ENCODE results near the gene CYBRD1.
"Not testable (repeated sequence)": the region's sequence is repeated elsewhere in the genome, so short reads cannot be mapped to it uniquely, and the experiment has no call there.

CYBRD1 gene, protein sequence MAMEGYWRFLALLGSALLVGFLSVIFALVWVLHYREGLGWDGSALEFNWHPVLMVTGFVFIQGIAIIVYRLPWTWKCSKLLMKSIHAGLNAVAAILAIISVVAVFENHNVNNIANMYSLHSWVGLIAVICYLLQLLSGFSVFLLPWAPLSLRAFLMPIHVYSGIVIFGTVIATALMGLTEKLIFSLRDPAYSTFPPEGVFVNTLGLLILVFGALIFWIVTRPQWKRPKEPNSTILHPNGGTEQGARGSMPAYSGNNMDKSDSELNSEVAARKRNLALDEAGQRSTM

DNA sequence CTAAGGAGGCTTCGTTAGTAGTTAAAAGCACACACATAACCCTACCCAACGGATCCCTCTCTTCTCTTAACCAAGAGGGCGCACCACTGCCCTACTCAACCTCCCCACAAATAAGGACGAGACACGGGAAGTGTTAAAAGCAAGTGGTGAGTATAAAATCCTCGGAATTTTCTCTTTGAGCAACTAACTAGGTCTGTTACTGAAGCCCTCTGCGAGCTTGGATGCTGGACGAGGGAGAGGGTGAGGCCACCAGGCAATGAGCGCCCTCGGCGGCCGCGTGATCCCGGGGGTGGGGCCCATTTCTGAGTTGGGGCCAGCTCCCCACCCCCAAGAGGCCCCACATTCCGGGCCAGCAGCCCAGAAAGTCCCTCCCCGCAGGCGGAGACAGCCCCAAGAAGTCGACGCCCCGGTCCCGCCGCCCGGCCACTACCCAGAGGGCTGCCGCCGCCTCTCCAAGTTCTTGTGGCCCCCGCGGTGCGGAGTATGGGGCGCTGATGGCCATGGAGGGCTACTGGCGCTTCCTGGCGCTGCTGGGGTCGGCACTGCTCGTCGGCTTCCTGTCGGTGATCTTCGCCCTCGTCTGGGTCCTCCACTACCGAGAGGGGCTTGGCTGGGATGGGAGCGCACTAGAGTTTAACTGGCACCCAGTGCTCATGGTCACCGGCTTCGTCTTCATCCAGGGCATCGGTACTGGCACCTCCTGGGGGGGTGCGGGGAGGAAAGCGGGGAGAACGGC lies at the start of gene CYBRD1:
Gene CYBRD1 (plus strand): TSS at position 423 of the 736 bp plus-strand sequence. CDS start 72 bp downstream, at position 495.
- DNase-seq: no peak

DNA sequence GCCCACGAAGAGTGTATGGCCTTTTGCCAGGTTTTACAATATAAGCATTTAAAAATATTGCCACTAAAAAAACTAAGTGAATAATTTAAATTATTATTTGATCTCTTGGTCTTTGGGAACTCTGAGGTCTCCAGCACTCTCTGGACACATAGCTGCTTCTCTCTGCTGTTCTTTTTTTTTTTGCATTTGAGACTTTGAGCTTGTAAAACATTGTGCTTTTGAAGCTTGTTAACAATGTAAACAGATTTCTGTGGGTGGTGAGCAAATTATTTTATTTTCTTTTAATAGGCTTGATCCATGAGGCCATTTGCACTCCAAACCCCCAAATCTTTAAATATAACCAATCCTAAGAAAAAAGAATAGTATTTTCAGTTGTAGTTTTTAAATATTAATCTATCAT lies 46.3 kb upstream of the CYBRD1 start:
- DNase-seq: no peak

DNA sequence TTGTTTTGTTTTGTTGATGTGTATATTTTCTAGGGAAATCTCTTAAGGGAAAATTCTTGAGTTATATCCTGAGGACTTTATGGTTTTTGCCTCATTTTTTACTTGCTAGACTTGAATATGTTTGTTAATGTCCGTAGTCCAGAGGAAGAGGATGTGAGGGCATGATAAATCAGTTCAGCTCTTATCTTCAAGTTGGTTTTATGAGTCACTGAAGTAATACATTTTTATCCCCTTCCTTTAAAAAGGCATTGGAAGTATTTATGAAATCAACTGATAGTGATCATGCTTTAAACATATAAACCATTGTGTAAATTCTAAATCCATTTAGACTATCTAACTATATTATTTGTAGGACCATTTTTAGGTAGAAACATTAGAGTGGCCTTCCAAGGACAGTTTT lies 43.9 kb upstream of the CYBRD1 start:
- DNase-seq: no peak

DNA sequence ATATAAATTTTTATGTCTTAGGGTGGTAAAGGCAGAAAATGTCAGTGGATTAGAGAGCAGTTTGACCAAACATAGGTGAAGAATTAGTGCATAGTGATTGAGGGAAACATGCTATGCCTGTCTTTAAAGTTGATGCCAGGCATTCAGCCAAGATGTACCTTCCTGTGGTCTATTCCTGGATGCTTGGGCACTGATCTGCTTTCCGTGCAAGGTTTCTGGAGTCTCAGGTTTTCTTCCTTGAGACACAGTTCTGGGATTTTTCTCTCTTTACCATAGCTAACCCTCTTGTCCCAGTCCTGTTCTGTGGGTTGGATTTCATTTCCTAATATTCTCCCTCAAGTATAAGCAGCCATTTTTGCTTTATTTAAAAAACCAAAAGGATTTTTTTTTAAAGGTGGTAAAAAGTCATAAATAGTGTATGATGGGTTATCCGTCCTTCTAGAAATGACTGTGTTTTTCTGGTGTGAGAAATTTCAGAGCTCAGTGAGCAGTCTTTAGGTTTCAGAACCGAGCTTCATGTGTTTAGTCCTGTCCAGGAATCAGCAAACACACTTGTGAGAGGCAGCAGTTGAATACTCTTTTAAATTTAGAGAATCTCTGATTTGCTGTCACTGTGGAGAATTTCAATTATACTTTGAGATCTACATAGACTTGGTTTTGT lies 43.0 kb upstream of the CYBRD1 start:
- DNase-seq: no peak

DNA sequence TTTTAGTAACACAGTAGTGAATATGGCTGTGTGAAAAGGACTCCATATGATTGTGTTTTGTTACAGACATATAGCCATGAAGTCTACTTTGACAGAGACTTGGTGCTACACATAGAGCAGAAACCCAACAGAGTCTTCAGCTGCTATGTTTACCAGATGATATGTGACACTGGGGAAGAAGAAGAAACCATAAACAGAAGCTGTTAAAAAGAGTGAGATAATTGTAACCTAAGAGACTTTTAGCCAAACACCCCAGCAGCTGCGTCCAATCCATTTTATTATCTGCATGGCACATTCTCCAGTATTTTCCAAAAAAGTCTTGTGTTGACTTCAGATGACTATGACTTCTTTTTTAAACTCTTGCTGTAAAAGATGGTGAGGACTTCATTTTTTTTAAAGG lies 41.4 kb upstream of the CYBRD1 start:
- no peak for DNase-seq

DNA sequence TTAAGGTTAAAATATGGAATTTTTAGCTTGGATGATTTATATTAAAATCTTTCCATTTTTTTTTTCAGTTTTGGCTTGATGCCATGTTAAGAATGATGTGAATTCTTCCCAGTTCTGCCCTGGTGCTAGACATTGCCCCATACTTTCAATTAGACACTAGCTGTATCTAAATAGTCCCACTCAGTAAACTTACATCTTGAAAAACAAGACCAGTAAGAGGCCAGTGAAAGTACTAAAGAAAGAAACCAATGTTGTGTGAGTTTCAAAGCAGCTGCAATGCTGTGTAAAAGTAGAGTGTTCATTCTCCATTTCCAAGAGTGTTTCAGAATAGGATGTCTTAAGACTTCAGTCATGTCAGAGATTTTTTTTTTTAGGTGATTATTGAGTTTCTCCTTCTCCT lies 40.0 kb upstream of the CYBRD1 start:
- no peak for DNase-seq

DNA sequence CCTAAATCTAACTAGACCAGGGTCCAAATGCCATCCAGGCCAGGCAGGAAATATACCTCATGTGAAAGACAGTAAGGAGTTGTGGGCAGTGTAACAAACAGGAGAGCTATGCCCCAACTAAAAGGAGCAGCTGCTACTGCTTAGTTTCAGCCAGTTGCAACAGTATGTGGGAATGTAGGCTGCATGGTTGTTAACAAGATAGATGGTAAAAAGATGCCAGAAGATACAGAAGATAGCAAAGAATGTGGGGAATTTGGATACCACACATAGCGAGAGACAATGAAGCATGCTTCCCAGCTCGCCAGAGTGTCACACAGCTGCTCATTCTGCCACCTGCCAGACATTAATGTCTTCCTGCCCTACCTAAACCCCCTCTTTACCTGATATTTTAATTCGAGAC lies 39.4 kb upstream of the CYBRD1 start:
- DNase-seq: no peak

DNA sequence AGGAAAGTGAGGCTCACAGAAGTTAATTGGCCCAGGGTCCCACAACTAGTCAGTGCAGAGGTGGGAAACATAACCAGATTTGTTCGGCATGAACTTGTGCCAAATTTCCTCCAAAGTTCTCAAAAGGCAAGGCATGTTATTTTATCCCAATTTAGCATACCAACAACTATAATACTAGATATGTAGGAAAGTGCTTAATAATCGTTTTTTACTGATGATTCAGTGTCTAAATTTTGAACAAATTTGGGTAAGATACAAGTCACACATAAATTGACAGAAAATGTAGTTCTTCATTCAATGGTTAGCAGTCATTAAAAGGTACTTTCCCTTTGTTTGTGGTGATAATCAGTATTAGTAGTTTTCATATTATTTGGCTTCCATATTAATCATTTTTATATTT lies 38.5 kb upstream of the CYBRD1 start:
- DNase-seq: no peak

DNA sequence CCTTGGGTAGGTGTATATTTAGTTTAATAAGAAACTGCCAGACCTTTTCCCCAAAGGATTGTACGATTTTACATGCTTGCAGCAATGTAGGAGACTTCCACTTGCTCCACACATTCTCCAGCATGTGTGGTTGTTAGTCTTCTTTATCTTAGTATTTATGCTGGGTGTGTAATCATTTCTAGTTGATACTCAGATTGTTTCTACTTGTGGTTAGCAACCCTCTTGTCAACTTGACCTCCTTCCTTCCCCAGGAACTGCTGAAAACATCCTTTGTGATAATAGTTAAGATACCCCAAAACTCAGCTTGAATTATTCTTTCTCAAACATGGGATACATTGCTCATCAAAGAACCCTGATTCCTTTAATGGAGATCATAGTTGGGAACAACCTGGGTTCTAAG lies 37.2 kb upstream of the CYBRD1 start:
- DNase-seq: no peak

DNA sequence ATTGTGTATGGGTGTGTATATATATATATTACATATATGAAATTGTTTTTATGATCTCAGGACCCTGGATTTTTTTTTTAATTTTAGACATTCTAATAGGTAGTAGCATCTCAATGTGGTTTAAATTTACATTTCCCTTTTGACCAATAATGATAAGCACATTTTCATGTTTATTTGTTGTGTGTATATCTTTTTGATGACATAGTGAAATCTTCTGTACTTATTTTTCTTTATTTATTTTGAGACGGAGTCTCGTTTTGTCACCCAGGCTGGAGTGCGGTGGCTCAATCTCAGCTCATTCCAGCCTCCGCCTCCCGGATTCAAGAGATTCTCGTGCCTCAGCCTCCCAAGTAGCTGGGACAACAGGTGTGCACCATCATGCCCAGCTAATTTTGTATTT lies 35.1 kb upstream of the CYBRD1 start:
- DNase-seq: no peak

DNA sequence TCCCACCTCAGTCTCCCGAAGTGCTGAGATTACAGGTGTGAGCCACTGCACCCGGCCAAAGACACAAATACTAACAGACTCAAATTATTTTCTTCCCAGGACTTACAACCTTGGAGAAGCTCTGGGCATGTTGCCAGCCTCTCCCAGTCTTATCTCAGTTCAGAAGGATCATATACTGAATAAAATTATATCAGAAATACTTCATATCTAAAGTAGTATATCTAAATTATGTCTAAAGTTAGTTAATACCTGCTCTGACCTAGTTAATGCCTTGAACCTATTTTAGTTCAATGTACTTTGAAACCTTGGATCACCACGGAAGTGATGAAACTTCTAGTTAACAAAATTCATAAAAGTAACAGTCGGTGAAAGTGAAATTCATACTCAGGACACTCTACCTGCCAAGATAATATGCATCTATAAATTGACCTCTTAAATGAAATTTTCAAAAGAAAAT lies 34.4 kb upstream of the CYBRD1 start:
- no peak for DNase-seq

DNA sequence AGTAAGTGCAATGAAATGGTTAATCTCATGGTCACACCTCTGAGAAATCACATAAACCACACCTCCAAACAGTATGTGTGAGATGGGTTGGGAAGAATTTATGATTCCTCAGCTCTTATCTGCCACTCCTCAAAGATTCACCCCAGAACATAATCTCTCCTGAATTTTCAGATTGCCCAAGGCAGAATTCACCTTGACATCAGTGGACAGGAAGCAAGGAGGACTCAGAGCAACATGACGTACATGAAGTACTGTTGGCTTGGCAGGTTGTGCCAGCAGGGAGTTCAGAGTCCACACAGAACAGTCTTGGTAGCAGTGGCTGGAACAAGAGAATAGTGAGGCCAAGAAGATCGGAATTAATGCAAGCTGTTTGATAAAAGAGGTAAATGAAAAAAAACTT lies 31.7 kb upstream of the CYBRD1 start:
- no peak for DNase-seq

DNA sequence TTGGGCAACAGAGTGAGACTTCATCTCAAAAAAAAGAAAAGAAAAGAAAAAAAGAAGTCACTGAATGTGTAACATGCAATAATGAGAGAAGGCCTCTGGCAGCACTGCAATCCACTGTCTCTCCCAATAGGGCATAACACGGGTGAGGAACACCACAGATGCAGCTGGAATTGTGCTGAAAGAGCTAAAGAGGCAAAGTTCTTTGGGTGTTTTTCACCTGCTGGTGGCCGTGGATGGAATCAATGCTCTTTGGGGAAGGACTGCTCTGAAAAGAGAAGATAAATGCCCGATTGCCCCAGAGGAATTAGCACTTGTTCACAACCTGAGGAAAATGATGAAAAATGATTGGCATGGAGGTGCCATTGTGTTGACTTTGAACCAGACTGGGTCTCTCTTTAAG lies 31.0 kb upstream of the CYBRD1 start:
- DNase-seq: no peak

DNA sequence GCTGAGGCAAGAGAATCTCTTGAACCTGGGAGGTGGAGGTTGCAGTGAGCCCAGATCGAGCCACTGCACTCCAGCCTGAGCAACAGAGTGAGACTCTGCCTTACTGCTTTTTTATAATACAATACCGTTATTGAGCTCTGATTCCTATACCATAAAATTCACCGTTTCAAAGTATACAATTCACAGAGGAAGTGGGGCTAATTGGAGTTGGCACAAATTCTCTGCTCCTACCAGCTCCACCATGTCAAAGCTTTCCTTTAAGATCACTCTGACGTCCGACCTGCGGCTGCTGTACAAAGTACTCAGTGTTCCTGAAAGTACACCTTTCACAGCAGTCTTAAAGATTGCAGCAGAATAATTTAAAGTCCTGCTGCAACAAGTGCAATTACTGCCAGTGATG lies 29.6 kb upstream of the CYBRD1 start:
- no peak for DNase-seq

DNA sequence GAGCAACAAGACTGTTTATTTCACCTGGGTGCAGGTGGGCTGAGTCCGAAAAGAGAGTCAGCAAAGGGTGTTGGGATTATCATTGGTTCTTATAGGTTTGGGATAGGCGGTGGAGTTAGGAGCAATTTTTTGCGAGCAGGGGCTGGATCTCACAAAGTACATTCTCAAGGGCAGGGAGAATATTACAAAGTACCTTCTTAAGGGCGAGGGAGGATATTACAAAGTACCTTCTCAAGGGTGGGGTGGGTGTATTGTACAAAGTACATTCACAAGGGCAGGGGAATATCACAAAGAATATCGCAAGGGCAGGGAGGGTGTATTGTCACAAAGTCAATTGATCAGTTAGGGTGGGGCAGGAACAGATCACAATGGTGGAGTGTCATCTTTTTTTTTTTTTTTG lies 24.6 kb upstream of the CYBRD1 start:
- DNase-seq: not testable (repeated sequence)

DNA sequence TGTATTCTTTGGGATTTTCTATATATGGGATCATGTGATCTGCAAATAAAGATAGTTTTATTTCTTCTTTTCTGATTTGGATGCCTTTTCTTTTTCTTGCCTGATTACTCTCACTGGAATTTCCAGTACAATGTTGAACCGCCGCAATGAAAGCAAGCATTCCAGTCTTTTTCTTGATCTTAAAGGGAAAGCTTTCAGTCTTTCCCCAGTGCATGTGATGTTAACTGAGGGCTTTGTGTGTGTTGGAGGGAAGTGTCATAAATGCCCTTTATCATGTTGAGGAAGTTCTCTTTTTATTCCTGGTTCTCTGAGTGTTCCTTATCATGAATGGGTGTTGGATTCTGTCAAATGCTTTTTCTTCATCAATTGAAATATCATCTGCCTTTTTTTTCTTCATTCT lies 16.9 kb upstream of the CYBRD1 start:
- no peak for DNase-seq

DNA sequence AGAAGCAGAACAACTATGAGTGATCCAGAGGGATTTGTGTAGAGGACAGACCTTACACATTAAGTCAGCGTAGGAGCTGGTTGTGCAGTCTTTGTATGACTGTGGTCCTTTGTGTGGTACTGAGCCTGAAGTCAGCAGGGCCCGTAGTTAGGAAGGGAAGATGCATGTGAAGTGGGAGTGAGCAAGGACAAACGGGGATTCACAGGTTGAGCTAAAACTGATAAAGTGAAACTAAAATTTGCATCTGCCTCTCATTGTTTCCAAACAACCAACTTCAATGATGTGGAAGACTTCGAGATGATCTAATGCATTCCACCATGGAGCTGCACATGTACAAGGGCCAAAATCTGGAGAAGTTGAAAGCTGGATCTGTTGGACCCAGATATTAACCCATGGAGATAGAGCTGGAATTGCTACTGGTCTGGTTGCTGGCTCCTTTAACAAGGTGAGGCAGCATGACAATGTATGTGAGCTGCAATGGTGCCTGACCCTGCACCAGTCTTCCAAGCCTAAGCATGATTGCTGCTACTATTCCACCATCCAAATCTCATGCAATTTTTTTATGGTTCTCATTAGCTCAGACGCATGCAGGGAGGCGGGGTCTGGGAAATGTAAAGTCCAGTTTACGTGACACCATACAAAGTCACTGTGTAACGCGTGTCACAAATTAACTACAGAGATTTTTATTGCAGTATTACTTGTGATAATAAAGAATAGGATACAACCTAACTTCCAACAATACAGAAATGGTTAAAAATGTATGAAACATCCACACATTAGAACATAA lies 12.1 kb upstream of the CYBRD1 start:
- DNase-seq: no peak

DNA sequence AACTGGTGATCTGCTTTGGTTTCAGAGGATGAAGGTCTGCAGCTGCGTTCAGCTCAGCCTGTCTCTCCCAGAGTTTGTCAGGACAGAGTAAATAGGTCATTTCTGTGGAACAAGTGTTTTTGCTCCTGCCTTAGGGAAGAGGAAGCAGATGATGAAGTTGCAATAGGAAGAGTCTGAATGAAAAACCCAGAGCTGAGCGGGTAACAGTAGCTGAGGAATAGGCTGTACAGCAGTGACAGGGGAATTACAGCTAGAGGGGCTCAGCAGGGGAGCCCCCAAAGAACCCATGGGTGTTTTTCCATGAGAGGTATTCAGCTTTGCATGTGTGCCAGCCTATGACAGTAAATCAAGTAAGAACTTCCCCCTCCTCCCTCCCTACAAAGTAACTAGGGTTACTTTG lies 10.3 kb upstream of the CYBRD1 start:
- no peak for DNase-seq

DNA sequence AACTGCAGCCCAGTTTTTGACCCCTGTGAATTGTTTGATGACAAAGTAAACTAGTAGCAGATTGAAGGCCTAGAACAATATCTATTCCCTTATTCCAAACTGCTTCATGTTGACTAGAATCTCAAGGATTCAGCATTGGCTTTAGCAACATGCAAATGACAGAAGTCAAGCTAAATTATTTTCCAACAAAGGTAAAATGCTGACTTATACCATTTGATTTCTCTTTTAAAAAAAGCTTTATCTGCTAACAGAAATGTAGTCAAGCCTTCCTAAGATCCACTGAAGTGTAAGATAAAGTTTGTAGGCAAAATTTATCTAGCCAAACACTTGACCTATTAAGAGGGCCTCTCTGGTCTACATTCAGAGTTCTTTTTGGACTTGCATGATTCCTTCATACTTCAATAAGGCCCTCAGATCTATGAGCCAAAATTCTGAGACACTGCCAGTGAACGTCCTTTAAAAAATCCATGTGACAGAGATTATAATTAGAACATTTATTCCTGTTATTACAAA lies 9.5 kb upstream of the CYBRD1 start:
- DNase-seq: no peak

DNA sequence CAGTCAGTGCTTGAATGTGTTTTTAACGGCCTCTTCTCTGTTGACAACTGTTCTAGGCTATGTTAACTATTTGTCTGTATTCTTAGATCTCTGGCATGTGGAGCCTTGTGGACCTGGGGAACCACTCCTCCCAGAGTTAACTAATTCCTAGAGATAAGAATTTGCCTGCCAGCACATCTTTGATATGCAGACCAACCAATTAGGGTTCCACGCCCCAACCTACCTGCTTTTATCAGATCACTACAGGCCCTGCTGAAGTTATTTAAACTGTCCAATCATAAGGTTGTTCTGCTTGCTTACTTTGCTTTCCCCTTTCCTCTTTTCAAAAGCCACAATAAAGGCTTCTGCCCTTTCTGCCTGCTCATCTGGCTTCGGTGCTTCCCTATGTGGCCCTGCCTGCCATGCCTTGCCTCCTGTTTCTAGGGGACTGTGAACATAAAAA lies 8.5 kb upstream of the CYBRD1 start:
- DNase-seq: no peak

DNA sequence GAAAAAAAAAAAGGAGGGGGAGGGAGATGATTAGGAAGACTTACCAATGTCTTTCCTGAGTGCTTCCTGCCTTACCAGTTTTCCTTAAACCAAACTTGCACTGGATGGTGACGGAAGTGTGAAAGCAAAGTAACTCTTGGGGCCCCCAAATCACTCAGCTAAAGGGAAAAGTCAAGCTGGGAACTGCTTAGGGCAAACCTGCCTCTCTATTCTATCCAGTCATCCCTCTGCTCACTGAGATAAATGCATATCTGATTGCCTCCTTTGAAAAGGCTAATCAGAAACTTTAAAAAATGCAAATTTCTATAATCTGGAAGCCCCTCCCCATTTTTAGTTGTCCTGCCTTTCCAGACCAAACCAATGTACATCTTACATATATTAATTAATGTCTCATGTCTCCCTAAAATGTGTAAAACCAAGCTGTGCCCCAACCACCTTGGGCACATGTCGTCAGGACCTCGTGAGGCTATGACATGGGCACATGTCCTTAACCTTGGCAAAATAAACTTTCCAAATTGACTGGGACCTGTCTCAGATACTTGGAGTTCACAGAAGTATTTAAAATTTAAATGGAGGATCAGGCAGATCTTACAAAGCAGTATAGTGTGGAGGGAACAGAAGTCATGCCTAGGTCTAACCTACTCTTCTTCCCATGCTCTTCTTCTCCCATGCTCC lies 7.2 kb upstream of the CYBRD1 start:
- DNase-seq: no peak

DNA sequence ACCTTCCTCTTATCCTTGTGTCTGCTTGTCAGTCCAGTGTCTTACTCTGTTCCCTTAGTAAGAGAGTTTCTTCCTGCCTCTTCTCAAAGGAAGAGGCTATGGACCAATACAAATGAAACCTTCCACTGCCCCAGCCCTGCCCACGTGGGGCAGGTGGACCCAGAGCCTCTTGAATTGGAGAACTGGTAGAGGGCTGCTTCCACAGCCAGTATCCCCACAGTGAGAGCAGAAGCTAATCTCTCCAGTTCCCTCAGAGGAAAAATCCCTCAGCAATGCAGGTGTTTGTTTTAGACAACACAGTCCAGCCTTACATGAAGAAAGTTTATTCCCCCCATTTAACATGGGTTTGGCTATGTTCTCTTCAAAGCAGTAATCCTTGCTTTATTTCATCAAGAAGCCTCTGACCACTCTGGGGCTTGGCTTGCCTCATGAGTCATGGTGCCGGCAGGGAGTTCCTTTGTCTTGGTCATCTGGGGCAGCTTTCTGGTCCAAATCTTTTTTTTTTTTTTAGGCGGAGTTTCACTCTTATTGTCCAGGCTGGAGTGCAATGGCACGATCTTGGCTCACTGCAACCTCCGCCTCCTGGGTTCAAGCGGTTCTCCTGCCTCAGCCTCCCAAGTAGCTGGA lies 6.5 kb upstream of the CYBRD1 start:
- no peak for DNase-seq

All from CD4-positive, alpha-beta T cell treated with Interleukin-4 for 4 hours (primary cell).